H9 (cell line): ENCODE data around the gene SIPA1L3. TPM values are rescaled to one million over a fixed set of nuclear protein-coding genes. Genes with fewer than 3 reads are reported as not detected.

ENCODE experiments used
- DNase-seq: peaks from one replicate; pipeline ENCODE4 v3.0.0-alpha.2; 2017
- H2AFZ ChIP-seq: one replicate; pipeline ENCODE4 v1.6.1; 2013; ENCODE audit warnings: mild to moderate bottlenecking, low read length, control low read depth, moderate library complexity
- H2AK5ac ChIP-seq: 2 replicates; pipeline ENCODE4 v1.6.1; 2013; ENCODE audit warnings: low read length, control low read depth, mixed read lengths; ENCODE audit not compliant: insufficient read length
- H2BK120ac ChIP-seq: one replicate; pipeline ENCODE4 v1.6.1; 2013; ENCODE audit warnings: low read depth, mild to moderate bottlenecking, low read length, control low read depth, inconsistent platforms; ENCODE audit not compliant: poor library complexity, severe bottlenecking
- H2BK12ac ChIP-seq: 2 replicates; pipeline ENCODE4 v1.6.1; 2013; ENCODE audit warnings: low read length, control low read depth, mixed read lengths, low read depth; ENCODE audit not compliant: insufficient read length
- H2BK15ac ChIP-seq: 2 replicates; pipeline ENCODE4 v1.6.1; 2013; ENCODE audit warnings: low read depth, low read length, control low read depth
- H2BK20ac ChIP-seq: one replicate; pipeline ENCODE4 v1.6.1; 2013; ENCODE audit warnings: low read depth, mild to moderate bottlenecking, low read length, control low read depth, inconsistent platforms; ENCODE audit not compliant: poor library complexity, severe bottlenecking
- H2BK5ac ChIP-seq: 2 replicates; pipeline ENCODE4 v1.6.1; 2013; ENCODE audit warnings: low read length, control low read depth, mixed read lengths; ENCODE audit not compliant: insufficient read length
- H3K14ac ChIP-seq: 2 replicates; pipeline ENCODE4 v1.6.1; 2013; ENCODE audit warnings: low read length, control low read depth; ENCODE audit not compliant: insufficient read depth
- H3K18ac ChIP-seq: 2 replicates; pipeline ENCODE4 v1.6.1; 2013; ENCODE audit warnings: low read depth, mild to moderate bottlenecking, mixed read lengths, low read length, control low read depth; ENCODE audit not compliant: insufficient read length
- H3K23ac ChIP-seq: 2 replicates; pipeline ENCODE4 v1.6.1; 2013; ENCODE audit warnings: low read length, control low read depth, mixed read lengths, low read depth; ENCODE audit not compliant: insufficient read length
- H3K23me2 ChIP-seq: 2 replicates; pipeline ENCODE4 v1.6.1; 2013; ENCODE audit warnings: low read depth, mild to moderate bottlenecking, mixed read lengths, low read length, control low read depth; ENCODE audit not compliant: insufficient read length, poor library complexity, severe bottlenecking
- H3K27ac ChIP-seq: 2 replicates; pipeline ENCODE4 v1.5.1; 2013; ENCODE audit warnings: low read length, control low read depth, mixed read lengths, low read depth; ENCODE audit not compliant: insufficient read length
- H3K27me3 ChIP-seq: 2 replicates; pipeline ENCODE4 v1.6.1; 2013; ENCODE audit warnings: low read length, control low read depth, inconsistent platforms; ENCODE audit not compliant: insufficient read depth
- H3K4ac ChIP-seq: 2 replicates; pipeline ENCODE4 v1.6.1; 2013; ENCODE audit warnings: low read depth, mild to moderate bottlenecking, control low read depth, inconsistent platforms, low read length, moderate library complexity
- H3K4me1 ChIP-seq: 2 replicates; pipeline ENCODE4 v1.6.1; 2013; ENCODE audit warnings: low read length, control low read depth, inconsistent platforms; ENCODE audit not compliant: insufficient read depth
- H3K4me2 ChIP-seq: 2 replicates; pipeline ENCODE4 v1.6.1; 2013; ENCODE audit warnings: low read length, control low read depth, mixed read lengths; ENCODE audit not compliant: insufficient read length, insufficient read depth
- H3K56ac ChIP-seq: 2 replicates; pipeline ENCODE4 v1.6.1; 2013; ENCODE audit warnings: low read depth, mild to moderate bottlenecking, mixed read lengths, low read length, control low read depth; ENCODE audit not compliant: insufficient read length
- H3K79me1 ChIP-seq: 2 replicates; pipeline ENCODE4 v1.6.1; 2013; ENCODE audit warnings: low read depth, mild to moderate bottlenecking, moderate library complexity, low read length, control low read depth, inconsistent platforms; ENCODE audit not compliant: insufficient read depth, poor library complexity, severe bottlenecking
- H3K79me2 ChIP-seq: 2 replicates; pipeline ENCODE4 v1.6.1; 2013; ENCODE audit warnings: low read length, control low read depth, inconsistent platforms; ENCODE audit not compliant: insufficient read depth
- H3K9ac ChIP-seq: 2 replicates; pipeline ENCODE4 v1.6.1; 2013; ENCODE audit warnings: low read length, control low read depth, mixed read lengths; ENCODE audit not compliant: insufficient read length; ENCODE audit errors: extremely low read depth
- H3K9me3 ChIP-seq: one replicate; pipeline ENCODE4 v1.6.1; 2013; ENCODE audit warnings: low read depth, low read length, inconsistent platforms; ENCODE audit not compliant: control insufficient read depth
- H3T11ph ChIP-seq: one replicate; pipeline ENCODE4 v1.6.1; 2013; ENCODE audit warnings: mild to moderate bottlenecking, low read length, control low read depth, inconsistent platforms
- H4K20me1 ChIP-seq: one replicate; pipeline ENCODE4 v1.6.1; 2013; ENCODE audit not compliant: control insufficient read depth, insufficient read length, insufficient read depth
- H4K5ac ChIP-seq: 2 replicates; pipeline ENCODE4 v1.6.1; 2013; ENCODE audit warnings: low read depth, mild to moderate bottlenecking, mixed read lengths, low read length, control low read depth; ENCODE audit not compliant: insufficient read length
- H4K8ac ChIP-seq: replicated peaks from 2 replicates; pipeline ENCODE4 v1.6.1; 2013; ENCODE audit warnings: low read length, control low read depth, mixed read lengths, low read depth; ENCODE audit not compliant: insufficient read length
- H4K91ac ChIP-seq: 2 replicates; pipeline ENCODE4 v1.6.1; 2013; ENCODE audit warnings: low read depth, mild to moderate bottlenecking, moderate library complexity, mixed read lengths, low read length, control low read depth; ENCODE audit not compliant: insufficient read length
- H3K27ac Mint-ChIP-seq, 3 experiments: 2 replicates in 2 of 3; 3 replicates in 1 of 3; pipeline ENCODE4 v1.8.0; 2020 to 2021; ENCODE audit warnings: mixed read lengths in 3 of 3, mild to moderate bottlenecking in 1 of 3, moderate library complexity in 1 of 3
- H3K27me3 Mint-ChIP-seq: 2 replicates; pipeline ENCODE4 v1.8.0; 2021; ENCODE audit warnings: low read depth, mild to moderate bottlenecking, moderate library complexity, mixed read lengths
- H3K36me3 Mint-ChIP-seq, 3 experiments: 2 replicates in 2 of 3; 3 replicates in 1 of 3; pipeline ENCODE4 v1.8.0; 2020 to 2021; ENCODE audit warnings: low read depth in 3 of 3, mixed read lengths in 3 of 3; ENCODE audit not compliant: insufficient read depth in 1 of 3
- H3K4me1 Mint-ChIP-seq, 2 experiments: 2 replicates each; pipeline ENCODE4 v1.8.0; 2020; ENCODE audit warnings: mixed read lengths in 2 of 2
- H3K4me3 Mint-ChIP-seq, 2 experiments: 2 replicates in 1 of 2; 3 replicates in 1 of 2; pipeline ENCODE4 v1.8.0; 2020 to 2021; ENCODE audit warnings: mild to moderate bottlenecking in 2 of 2, mixed read lengths in 2 of 2, moderate library complexity in 1 of 2
- H3K9me3 Mint-ChIP-seq, 2 experiments: 2 replicates in 1 of 2; 3 replicates in 1 of 2; pipeline ENCODE4 v1.8.0; 2020; ENCODE audit warnings: mild to moderate bottlenecking in 2 of 2, mixed read lengths in 2 of 2, moderate library complexity in 1 of 2
- CTCF ChIP-seq: fragments of 200-600 bp; sonication (generic); conservative IDR thresholded peaks from 3 replicates; pipeline ENCODE4 v1.8.0; 2021; ENCODE audit warnings: antibody characterized with exemption, mild to moderate bottlenecking
- WGBS: extraction: QIAGEN DNeasy Blood & Tissue Kit; methylation state at CpG from one replicate; pipeline ENCODE4 v1.1.7; 2013; ENCODE audit warnings: missing lambda C conversion rate, low lambda C conversion rate, mixed read lengths; ENCODE audit not compliant: insufficient read length; ENCODE audit errors: extremely low coverage; 5-methylcytosine and 5-hydroxymethylcytosine counted together
- total RNA-seq: library from RNA; stranded (reverse); gene quantifications from 2 replicates; pipeline ENCODE4 v1.2.1, GENCODE V29; 2021

The SIPA1L3 gene
- total RNA-seq, 1 experiment from 2014 or later = 40.1 TPM

GRCh38 chr19:38223617-38224013 is 316.6 kb downstream of the SIPA1L3 start:
- H3K9me3 ChIP-seq = no peaks in the 10 kb centered on the region
- no peaks in the 10 kb centered on the region; a peak in 1 of 5 replicates for H3K9me3 Mint-ChIP-seq
- DNase-seq = no peak
- H3K36me3 Mint-ChIP-seq = peaks cover 7 to 16% (median 11%) of the 10 kb centered on the region in 3 experiments
- no peak overlapping the region for H4K91ac ChIP-seq
- H2BK5ac ChIP-seq = no peak overlapping the region
- peak overlapping the region; percentile 57 for H3K4me2 ChIP-seq
- H2AFZ ChIP-seq = no peak overlapping the region
- no peak overlapping the region for H2AK5ac ChIP-seq
- no peak overlapping the region for H2BK120ac ChIP-seq
- H3K79me2 ChIP-seq = no peaks in the 10 kb centered on the region
- WGBS = no CpG with 5 or more reads among the region's 13 CpGs
- no peak overlapping the region for H2BK15ac ChIP-seq
- peak overlapping the region; percentile 84 to 86 for H3K4me3 Mint-ChIP-seq
- no peak overlapping the region for H4K5ac ChIP-seq
- no peaks in the 10 kb centered on the region for H3K79me1 ChIP-seq
- peaks cover 20% of the 10 kb centered on the region for H3K27me3 Mint-ChIP-seq
- no peak overlapping the region for H3K14ac ChIP-seq
- no peak overlapping the region for H3K56ac ChIP-seq
- H3K27ac Mint-ChIP-seq = no peak overlapping the region; a peak in 1 of 7 replicates
- H3K4me1 ChIP-seq = 0 out of 2 replicates have a peak, but pooled peaks cover 2% of the 10 kb centered on the region
- H3T11ph ChIP-seq = no peak overlapping the region
- H3K9ac ChIP-seq = no peak overlapping the region
- no peak overlapping the region for H3K23ac ChIP-seq
- H3K27me3 ChIP-seq = no peaks in the 10 kb centered on the region
- H2BK12ac ChIP-seq = no peak overlapping the region
- H3K27ac ChIP-seq = no peak overlapping the region
- H3K18ac ChIP-seq = no peak overlapping the region
- peaks cover 5% of the 10 kb centered on the region for H3K23me2 ChIP-seq
- H4K20me1 ChIP-seq = peaks cover 2% of the 10 kb centered on the region
- peaks cover 23 to 36% of the 10 kb centered on the region in 2 experiments for H3K4me1 Mint-ChIP-seq
- no peak overlapping the region for H2BK20ac ChIP-seq
- no peak overlapping the region for H4K8ac ChIP-seq
- H3K4ac ChIP-seq = no peak overlapping the region
- no peak for TF ChIP-seq CTCF
